Naive thymus-derived CD8-positive, alpha-beta T cell (primary cell): ENCODE measurements around the gene LRFN2. TPM values are rescaled to one million over a fixed set of nuclear protein-coding genes. Genes with fewer than 3 reads are reported as not detected.

Source experiments
- ATAC-seq, 2 donors: fragments of 150-1000 bp; cut with Tn5 transposase in 1 of 2; sonication (Bioruptor Pico), chemical (Tn5 transposase) in 1 of 2; 1 replicate in 1 of 2; 2 replicates in 1 of 2; pipeline ENCODE4 v1.10.0; 2021; ENCODE audit warnings: mild to moderate bottlenecking in 2 of 2, moderate library complexity in 2 of 2
- POLR2A ChIA-PET: fragments of 350-600 bp; sonication (Branson Sonifier 250); formaldehyde crosslinking; loops from one replicate; lab custom pipeline; 2021; ENCODE audit warnings: antibody characterized with exemption; lab: Charles Lee
- DNase-seq, 10 donors: peaks; one replicate each; pipeline versions ENCODE4 v3.0.0 to v3.0.0-alpha.2; 2020 to 2022
- H3K27ac Mint-ChIP-seq, 10 donors: one replicate each; pipeline ENCODE4 v1.8.0; 2020 to 2022; ENCODE audit warnings: mild to moderate bottlenecking in 10 of 10, mixed read lengths in 10 of 10, moderate library complexity in 4 of 10, inconsistent platforms in 1 of 10
- H3K27me3 Mint-ChIP-seq, 5 donors: one replicate each; pipeline ENCODE4 v1.8.0; 2021 to 2022; ENCODE audit warnings: mixed read lengths in 5 of 5
- H3K36me3 Mint-ChIP-seq, 3 donors: one replicate each; pipeline ENCODE4 v1.8.0; 2020 to 2022; ENCODE audit warnings: mixed read lengths in 3 of 3, mild to moderate bottlenecking in 2 of 3, inconsistent platforms in 1 of 3
- H3K4me1 Mint-ChIP-seq, 4 donors: one replicate each; pipeline ENCODE4 v1.8.0; 2021 to 2022; ENCODE audit warnings: mixed read lengths in 4 of 4
- H3K4me3 Mint-ChIP-seq, 10 donors: one replicate each; pipeline ENCODE4 v1.8.0; 2020 to 2022; ENCODE audit warnings: mild to moderate bottlenecking in 10 of 10, mixed read lengths in 10 of 10, moderate library complexity in 6 of 10, inconsistent platforms in 1 of 10
- H3K9me3 Mint-ChIP-seq, 9 donors: one replicate each; pipeline ENCODE4 v1.8.0; 2020 to 2022; ENCODE audit warnings: mixed read lengths in 9 of 9, mild to moderate bottlenecking in 3 of 9, inconsistent platforms in 1 of 9, moderate library complexity in 1 of 9
- polyA plus RNA-seq, 3 donors: library from polyadenylated mRNA; unstranded; fragments of 300-500 nt; fragmentation: Illumina TruSeq; gene quantifications; one replicate each; pipeline ENCODE4 v1.2.3, GENCODE V29; 2021
- total RNA-seq, 8 experiments: library from RNA in 2 of 8; stranded (reverse) in 2 of 8; gene quantifications; one replicate each; pipeline ENCODE4 v1.2.3 and lab custom pipeline; 2021 to 2026

The LRFN2 gene
- total and polyA plus RNA-seq, 5 experiments from 2014 or later, result 0.09 to 0.25 TPM; not detected in 3

- Mint-ChIP-seq H3K27ac (peak overlapping the region in 1 of 10 donors; percentile 70), H3K9me3 (no peaks in the 10 kb centered on the region), H3K36me3 (no peaks in the 10 kb centered on the region), H3K4me1 (peaks cover 0 to 2% (median 0%) of the 10 kb centered on the region in 4 donors), H3K4me3 (peak overlapping the region in 1 of 10 donors; percentile 26), H3K27me3 (peaks cover 0 to 8% (median 3%) of the 10 kb centered on the region in 5 donors)
- DNase-seq (no peak), ATAC-seq (no peak)
- POLR2A ChIA-PET, result no interaction called here
Measured at GRCh38 chr6:40455686-40456389, 131.3 kb downstream of the LRFN2 start.

- POLR2A ChIA-PET, result no interaction called here
- H3K4me3 Mint-ChIP-seq, result no peak overlapping the region
- DNase-seq (no peak), ATAC-seq (no peak)
- peak overlapping the region in 1 of 10 donors; percentile 12 for H3K27ac Mint-ChIP-seq
- H3K9me3 Mint-ChIP-seq, result no peaks in the 10 kb centered on the region
- peaks cover 2 to 17% (median 11%) of the 10 kb centered on the region in 5 donors for H3K27me3 Mint-ChIP-seq
- no peaks in the 10 kb centered on the region for H3K36me3 Mint-ChIP-seq
- peaks cover 0 to under 1% (median 0%) of the 10 kb centered on the region in 4 donors for H3K4me1 Mint-ChIP-seq
Measured at GRCh38 chr6:40450483-40450882, 136.7 kb downstream of the LRFN2 start.

GRCh38 chr6:40444811-40445210 is 142.4 kb downstream of the LRFN2 start:
- DNase-seq (no peak), ATAC-seq (no peak)
- H3K27me3 Mint-ChIP-seq, result peaks cover 2 to 15% (median 9%) of the 10 kb centered on the region in 5 donors
- no peaks in the 10 kb centered on the region for H3K36me3 Mint-ChIP-seq
- peaks cover 0 to 4% (median 0%) of the 10 kb centered on the region in 4 donors for H3K4me1 Mint-ChIP-seq
- H3K27ac Mint-ChIP-seq, result no peak overlapping the region
- no peak overlapping the region for H3K4me3 Mint-ChIP-seq
- no peaks in the 10 kb centered on the region for H3K9me3 Mint-ChIP-seq
- POLR2A ChIA-PET, result no interaction called here

GRCh38 chr6:40444312-40444711 is 142.9 kb downstream of the LRFN2 start:
- H3K27ac Mint-ChIP-seq, result no peak overlapping the region
- peaks cover 0 to 4% (median 0%) of the 10 kb centered on the region in 4 donors for H3K4me1 Mint-ChIP-seq
- DNase-seq (no peak), ATAC-seq (no peak)
- H3K27me3 Mint-ChIP-seq, result peaks cover 2 to 15% (median 9%) of the 10 kb centered on the region in 5 donors
- H3K9me3 Mint-ChIP-seq, result no peaks in the 10 kb centered on the region
- POLR2A ChIA-PET, result no interaction called here
- no peak overlapping the region for H3K4me3 Mint-ChIP-seq
- H3K36me3 Mint-ChIP-seq, result no peaks in the 10 kb centered on the region

- no peak for DNase-seq
- H3K27ac Mint-ChIP-seq, result peak overlapping the region in 1 of 10 donors; percentile 20
- POLR2A ChIA-PET, result no interaction called here
- no peaks in the 10 kb centered on the region for H3K9me3 Mint-ChIP-seq
- ATAC-seq, result no peak
- no peak overlapping the region for H3K4me3 Mint-ChIP-seq
- H3K27me3 Mint-ChIP-seq, result peaks cover 2 to 15% (median 9%) of the 10 kb centered on the region in 5 donors
- H3K4me1 Mint-ChIP-seq, result peaks cover 0 to 4% (median 0%) of the 10 kb centered on the region in 4 donors
- no peaks in the 10 kb centered on the region for H3K36me3 Mint-ChIP-seq
Measured at GRCh38 chr6:40443842-40444241, 143.3 kb downstream of the LRFN2 start.

GRCh38 chr6:40442591-40442990 is 144.6 kb downstream of the LRFN2 start:
- Mint-ChIP-seq H3K9me3 (no peaks in the 10 kb centered on the region), H3K4me1 (peaks cover 0 to 4% (median 0%) of the 10 kb centered on the region in 4 donors)

GRCh38 chr6:40441150-40441549 is 146.0 kb downstream of the LRFN2 start:
- Mint-ChIP-seq H3K4me1 (peaks cover 0 to 9% (median 0%) of the 10 kb centered on the region in 4 donors), H3K27ac (no peak overlapping the region), H3K36me3 (no peaks in the 10 kb centered on the region), H3K27me3 (peaks cover 0 to 4% (median 1%) of the 10 kb centered on the region in 5 donors), H3K9me3 (no peaks in the 10 kb centered on the region), H3K4me3 (no peak overlapping the region)
- DNase-seq, result no peak
- no peak for ATAC-seq
- POLR2A ChIA-PET, result no interaction called here

More at GRCh38 chr6:40442591-40442990, 144.6 kb downstream of the LRFN2 start:
- no peak overlapping the region for H3K27ac Mint-ChIP-seq
- H3K4me3 Mint-ChIP-seq, result no peak overlapping the region
- no peak for DNase-seq
- no peaks in the 10 kb centered on the region for H3K36me3 Mint-ChIP-seq
- H3K27me3 Mint-ChIP-seq, result peaks cover 2 to 10% (median 7%) of the 10 kb centered on the region in 5 donors
- no peak for ATAC-seq
- POLR2A ChIA-PET, result no interaction called here

GRCh38 chr6:40440053-40440452 is 147.1 kb downstream of the LRFN2 start:
- ATAC-seq, result no peak
- Mint-ChIP-seq H3K4me3 (no peak overlapping the region), H3K27me3 (peaks cover 0 to 4% (median 0%) of the 10 kb centered on the region in 5 donors), H3K36me3 (no peaks in the 10 kb centered on the region), H3K9me3 (no peaks in the 10 kb centered on the region), H3K27ac (peak overlapping the region in 1 of 10 donors; percentile 32), H3K4me1 (peaks cover 0 to 9% (median 0%) of the 10 kb centered on the region in 4 donors)
- DNase-seq, result no peak
- POLR2A ChIA-PET, result no interaction called here

GRCh38 chr6:40439026-40439800 is 148.0 kb downstream of the LRFN2 start:
- DNase-seq (no peak), ATAC-seq (no peak)
- POLR2A ChIA-PET, result no interaction called here
- Mint-ChIP-seq H3K9me3 (no peaks in the 10 kb centered on the region), H3K4me1 (peaks cover 0 to 9% (median 0%) of the 10 kb centered on the region in 4 donors), H3K36me3 (no peaks in the 10 kb centered on the region), H3K27me3 (peaks cover 0 to 4% (median 0%) of the 10 kb centered on the region in 5 donors), H3K27ac (no peak overlapping the region), H3K4me3 (no peak overlapping the region)

- no peaks in the 10 kb centered on the region for H3K9me3 Mint-ChIP-seq
- no peak overlapping the region for H3K27ac Mint-ChIP-seq
- H3K4me3 Mint-ChIP-seq, result no peak overlapping the region
- H3K36me3 Mint-ChIP-seq, result no peaks in the 10 kb centered on the region
- DNase-seq (no peak), ATAC-seq (no peak)
- POLR2A ChIA-PET, result no interaction called here
- peaks cover 0 to 4% (median 0%) of the 10 kb centered on the region in 5 donors for H3K27me3 Mint-ChIP-seq
- H3K4me1 Mint-ChIP-seq, result peaks cover 0 to 9% (median 0%) of the 10 kb centered on the region in 4 donors
Measured at GRCh38 chr6:40438246-40438887, 148.8 kb downstream of the LRFN2 start.

GRCh38 chr6:40437631-40438030 is 149.5 kb downstream of the LRFN2 start:
- H3K27me3 Mint-ChIP-seq, result peaks cover 0 to 4% (median 0%) of the 10 kb centered on the region in 5 donors
- ATAC-seq (no peak), DNase-seq (no peak)
- H3K36me3 Mint-ChIP-seq, result no peaks in the 10 kb centered on the region
- POLR2A ChIA-PET, result no interaction called here
- peaks cover 0 to 9% (median 0%) of the 10 kb centered on the region in 4 donors for H3K4me1 Mint-ChIP-seq
- H3K9me3 Mint-ChIP-seq, result no peaks in the 10 kb centered on the region
- H3K27ac Mint-ChIP-seq, result no peak overlapping the region
- no peak overlapping the region for H3K4me3 Mint-ChIP-seq

- DNase-seq, result peak in 1 of 10 donors; percentile 12
- peaks cover 0 to 9% (median 0%) of the 10 kb centered on the region in 4 donors for H3K4me1 Mint-ChIP-seq
- peaks cover 0 to 4% (median 0%) of the 10 kb centered on the region in 5 donors for H3K27me3 Mint-ChIP-seq
- POLR2A ChIA-PET, result no interaction called here
- no peak for ATAC-seq
- H3K36me3 Mint-ChIP-seq, result no peaks in the 10 kb centered on the region
- H3K9me3 Mint-ChIP-seq, result no peaks in the 10 kb centered on the region
- H3K4me3 Mint-ChIP-seq, result no peak overlapping the region
- H3K27ac Mint-ChIP-seq, result peak overlapping the region in 2 of 10 donors; percentile 49 to 63
Measured at GRCh38 chr6:40436685-40437604, 150.2 kb downstream of the LRFN2 start.
